GM12873 (cell line): ENCODE measurements around the gene FAM47E.

Source experiments
- TF ChIP-seq, protein P1 (sequence below): IDR thresholded peaks from 2 replicates; pipeline ENCODE4 v1.5.1; 2012; ENCODE audit warnings: low read depth, mild to moderate bottlenecking, moderate library complexity, low read length, control low read depth; ENCODE audit not compliant: insufficient read depth; ENCODE audit errors: missing control alignments

The FAM47E gene

DNA sequence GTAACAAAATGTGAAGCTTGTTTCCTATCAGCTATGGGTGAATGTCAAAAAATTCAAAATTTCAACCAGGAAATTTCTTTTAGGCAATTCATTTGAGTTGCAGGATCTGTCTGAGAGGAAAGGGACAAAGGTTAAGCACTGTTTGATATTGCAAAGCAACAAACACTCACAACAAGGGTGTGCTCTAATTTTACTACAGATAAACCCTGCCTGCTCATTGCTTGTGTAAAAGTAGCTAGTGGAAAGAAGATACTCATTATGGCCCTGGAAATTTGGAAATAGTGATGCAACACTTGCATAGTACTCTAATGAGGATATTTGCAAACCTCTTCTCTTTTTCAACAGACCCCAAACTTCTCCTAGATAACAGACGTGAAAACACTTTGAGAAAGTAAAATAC lies 27.1 kb downstream of the FAM47E start:
- TF ChIP-seq, protein P1, sequence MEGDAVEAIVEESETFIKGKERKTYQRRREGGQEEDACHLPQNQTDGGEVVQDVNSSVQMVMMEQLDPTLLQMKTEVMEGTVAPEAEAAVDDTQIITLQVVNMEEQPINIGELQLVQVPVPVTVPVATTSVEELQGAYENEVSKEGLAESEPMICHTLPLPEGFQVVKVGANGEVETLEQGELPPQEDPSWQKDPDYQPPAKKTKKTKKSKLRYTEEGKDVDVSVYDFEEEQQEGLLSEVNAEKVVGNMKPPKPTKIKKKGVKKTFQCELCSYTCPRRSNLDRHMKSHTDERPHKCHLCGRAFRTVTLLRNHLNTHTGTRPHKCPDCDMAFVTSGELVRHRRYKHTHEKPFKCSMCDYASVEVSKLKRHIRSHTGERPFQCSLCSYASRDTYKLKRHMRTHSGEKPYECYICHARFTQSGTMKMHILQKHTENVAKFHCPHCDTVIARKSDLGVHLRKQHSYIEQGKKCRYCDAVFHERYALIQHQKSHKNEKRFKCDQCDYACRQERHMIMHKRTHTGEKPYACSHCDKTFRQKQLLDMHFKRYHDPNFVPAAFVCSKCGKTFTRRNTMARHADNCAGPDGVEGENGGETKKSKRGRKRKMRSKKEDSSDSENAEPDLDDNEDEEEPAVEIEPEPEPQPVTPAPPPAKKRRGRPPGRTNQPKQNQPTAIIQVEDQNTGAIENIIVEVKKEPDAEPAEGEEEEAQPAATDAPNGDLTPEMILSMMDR: no peak

DNA sequence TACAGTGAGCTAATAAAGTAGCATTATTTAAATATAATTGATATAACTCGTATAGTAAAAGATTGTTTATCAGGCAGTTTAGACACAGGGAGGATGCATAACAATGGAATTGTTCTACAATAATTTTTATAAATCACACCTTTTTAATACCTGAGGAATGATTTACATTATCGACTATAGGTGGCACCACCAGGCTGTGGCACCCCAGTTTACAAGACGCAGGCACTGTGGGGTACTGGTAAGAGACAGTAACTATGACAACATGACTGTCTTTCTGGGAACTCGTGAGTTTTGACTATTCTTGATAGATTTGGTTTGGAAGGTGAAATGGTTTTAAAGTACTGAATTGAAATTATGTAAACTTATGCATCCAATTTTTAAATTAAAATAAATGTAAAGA lies 27.9 kb downstream of the FAM47E start:
- TF ChIP-seq, protein P1: peak; percentile 17

DNA sequence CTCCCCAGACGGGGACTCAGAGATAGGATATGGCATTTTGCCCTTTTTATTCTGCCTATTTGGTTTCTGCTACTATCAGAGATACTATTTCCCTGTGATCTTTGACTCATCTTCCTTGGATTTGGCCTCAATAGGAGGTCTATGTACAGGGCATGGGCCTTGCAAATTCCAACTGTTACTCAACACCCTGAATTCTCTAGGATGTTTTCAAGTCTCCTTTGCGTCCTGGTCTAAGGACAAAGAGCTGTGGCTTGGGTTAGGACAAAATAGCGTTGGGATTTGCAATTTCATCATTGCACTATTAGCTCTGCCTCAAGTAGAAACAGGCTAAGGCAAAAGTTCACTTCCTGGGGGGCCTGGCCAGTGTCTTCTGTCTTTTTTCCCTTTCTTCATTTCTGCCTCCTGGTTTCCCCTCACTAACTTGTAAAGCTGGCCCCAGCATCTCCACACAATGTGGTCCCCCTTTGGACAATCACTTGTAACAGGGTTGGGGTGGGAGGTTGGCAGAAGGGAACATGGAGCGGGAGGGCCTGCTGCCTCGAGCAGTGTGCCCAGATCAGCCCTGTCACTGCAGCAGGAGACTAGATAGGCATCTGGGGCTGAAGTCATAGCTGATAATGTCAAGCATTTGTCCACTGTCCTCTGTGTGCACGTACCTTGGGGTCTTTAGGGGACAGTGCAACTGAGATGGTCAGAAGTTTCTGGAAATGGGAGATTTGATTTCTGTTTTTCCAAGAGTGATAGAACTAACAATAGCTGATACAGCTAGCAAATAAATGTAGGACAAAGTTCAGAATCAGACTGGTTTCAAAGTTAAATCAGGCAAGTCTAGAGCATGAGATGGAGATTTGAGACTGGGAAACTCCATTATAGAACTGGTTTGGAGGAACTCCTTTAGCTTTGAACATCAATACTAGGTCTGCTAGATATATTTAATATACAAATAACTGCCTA lies 29.2 kb downstream of the FAM47E start:
- TF ChIP-seq, protein P1: no peak

DNA sequence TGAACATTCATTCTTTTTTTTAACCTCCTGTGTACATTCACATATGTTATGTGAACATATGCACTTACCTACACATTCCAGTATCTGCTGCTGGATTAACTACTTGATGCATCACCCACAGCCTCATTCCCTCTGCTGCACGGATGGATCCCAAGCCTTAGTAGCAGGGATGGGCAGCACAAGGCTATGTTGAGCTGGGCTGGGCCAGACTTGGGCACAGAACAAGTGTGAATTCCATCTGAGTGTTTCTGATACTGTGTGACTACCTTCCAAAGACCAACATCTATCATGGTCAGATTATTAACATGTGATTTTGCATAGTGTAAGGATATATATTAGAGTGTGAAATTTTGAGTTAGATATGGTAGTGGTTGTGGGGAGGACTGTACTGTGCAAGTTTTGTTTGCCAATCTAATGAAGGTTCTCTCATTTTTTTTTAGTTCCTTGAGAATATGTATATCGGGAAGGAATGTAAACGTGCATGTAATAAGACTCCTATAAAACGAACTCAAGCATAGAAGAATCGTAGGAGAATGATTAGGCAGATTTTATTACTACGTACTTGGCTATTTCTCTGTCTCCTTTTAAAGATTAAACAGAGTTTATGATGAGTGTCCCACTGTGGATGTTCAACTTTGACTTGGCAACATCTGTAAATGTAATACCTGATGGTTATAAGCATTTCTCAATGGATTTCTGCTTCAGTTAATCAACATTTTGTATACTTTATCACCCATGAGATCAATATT lies 31.6 kb downstream of the FAM47E start:
- TF ChIP-seq, protein P1: no peak

DNA sequence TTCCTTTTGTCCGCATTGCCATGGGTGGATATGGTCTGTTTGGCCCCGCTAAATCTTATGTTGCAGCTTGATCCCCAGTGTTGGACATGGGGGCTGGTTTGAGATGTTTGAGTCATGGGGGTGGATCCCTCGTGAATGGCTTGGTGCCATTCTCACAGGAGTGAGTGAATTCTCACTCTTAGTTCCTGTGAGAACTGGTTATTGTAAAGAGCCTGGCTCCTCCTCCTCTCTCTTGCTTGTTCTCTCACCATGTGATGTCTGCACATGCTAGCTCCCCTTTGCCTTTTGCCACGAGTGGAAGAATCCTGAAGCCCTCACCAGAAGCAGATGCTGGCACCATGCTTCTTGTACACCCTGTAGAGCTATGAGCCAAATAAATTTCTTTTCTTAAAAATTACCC lies 32.4 kb downstream of the FAM47E start:
- TF ChIP-seq, protein P1: no peak

DNA sequence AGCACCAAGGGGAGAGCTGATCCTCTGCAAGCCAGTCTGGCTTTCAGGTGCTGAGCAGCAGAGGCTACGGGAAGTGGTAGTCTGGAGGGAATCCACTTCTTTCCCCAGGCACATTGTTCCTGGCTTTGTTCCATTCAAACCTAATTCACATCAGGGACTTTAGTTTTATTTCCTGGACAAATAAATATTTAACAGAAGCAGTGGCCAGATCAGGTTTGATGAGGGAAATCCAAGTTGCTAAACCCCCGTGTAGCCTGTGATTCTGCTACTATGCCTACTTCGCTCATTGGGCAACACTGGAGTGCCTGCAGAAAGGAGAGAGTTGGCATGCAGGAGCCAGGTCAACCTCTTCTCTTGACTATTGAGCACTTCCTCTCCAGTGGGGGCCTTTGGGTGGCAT lies 41.2 kb downstream of the FAM47E start:
- TF ChIP-seq, protein P1: no peak

DNA sequence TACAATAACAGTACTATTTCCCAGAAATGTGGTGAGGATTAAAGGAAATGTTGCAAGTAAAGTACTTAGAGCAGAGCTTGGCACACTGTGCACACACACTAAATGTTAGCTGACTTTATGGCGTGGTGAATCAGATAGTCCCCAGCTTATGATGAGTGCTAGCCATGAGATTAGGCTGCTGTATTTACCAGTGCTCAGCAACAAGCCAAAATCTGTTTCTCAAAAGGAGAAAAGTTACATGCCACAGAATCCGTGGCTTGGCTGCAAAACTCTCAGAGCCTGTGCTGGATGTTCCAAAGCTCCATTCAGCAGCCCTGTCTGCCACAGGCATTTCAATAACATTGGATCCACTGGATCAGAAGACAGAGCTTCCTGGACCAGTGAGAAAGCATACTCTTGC lies 42.3 kb downstream of the FAM47E start:
- TF ChIP-seq, protein P1: no peak
